Suprapubic skin (tissue), 4 donors: ENCODE results near the gene RC3H2.

ENCODE experiments used
- CTCF ChIP-seq, 2 donors: fragments of 200-600 bp in 1 of 2; fragments of 450-650 bp in 1 of 2; sonication (generic) in 1 of 2; IDR thresholded peaks; one replicate each; pipeline ENCODE4 v1.5.1; 2016 to 2019; ENCODE audit warnings: antibody characterized with exemption in 2 of 2, mild to moderate bottlenecking in 1 of 2, moderate library complexity in 1 of 2
- POLR2A ChIP-seq, 2 donors: fragments of 450-650 bp; IDR thresholded peaks; one replicate each; pipeline ENCODE4 v1.6.1; 2017; ENCODE audit warnings: antibody characterized with exemption in 2 of 2, mild to moderate bottlenecking in 2 of 2, moderate library complexity in 2 of 2
- POLR2AphosphoS5 ChIP-seq, 3 donors: sonication (generic); formaldehyde crosslinking; IDR thresholded peaks; one replicate each; pipeline ENCODE4 v1.6.1; 2017; ENCODE audit warnings: antibody characterized with exemption in 3 of 3

DNA sequence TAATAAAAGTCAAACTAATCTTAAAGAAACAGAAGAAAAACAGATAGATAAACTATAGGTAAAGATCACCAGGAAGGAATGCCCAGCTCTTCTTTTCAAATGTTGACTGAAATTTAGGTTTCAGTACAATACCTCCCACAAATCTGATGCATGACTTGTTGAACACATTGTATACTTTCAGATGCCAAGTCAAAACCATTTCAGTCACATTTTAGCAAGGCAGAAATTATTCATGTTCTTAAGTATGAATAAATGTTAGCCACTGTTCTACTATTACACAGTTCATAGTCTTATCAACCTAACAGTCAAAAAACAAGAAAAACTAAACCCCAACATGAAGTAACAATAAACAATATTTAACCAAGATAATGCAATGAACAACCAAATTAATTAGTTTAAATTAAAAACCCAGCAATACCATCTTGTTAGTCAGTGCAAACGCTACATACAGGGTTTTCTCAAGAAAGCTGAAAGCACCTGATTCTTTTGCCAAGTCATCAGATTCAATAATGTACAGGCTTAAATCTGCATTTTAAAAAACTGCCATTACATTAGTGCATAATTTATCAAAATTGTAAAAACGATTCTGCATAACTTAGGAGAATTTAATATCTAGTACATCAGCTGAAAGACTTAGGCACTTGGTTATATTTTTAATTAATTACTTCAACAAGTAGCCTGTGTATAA, 56.8 kb downstream of the RC3H2 start:
- TF ChIP-seq POLR2A (IDR thresholded peaks at IDR 0.05) (no peak), CTCF (IDR thresholded peaks at IDR 0.05) (no peak), POLR2AphosphoS5 (IDR thresholded peaks at IDR 0.05) (no peak)
